ENCODE data around the gene XYLT1.
A peak's percentile ranks its signal among the peaks of the same experiment; 100 is the strongest.

Gene XYLT1

GRCh38 chr16:17070882-17071592, 399.7 kb downstream of the XYLT1 start:
- peak; percentile 85 for DNase-seq

- DNase-seq = no peak
Measured at GRCh38 chr16:17069681-17070080, 401.1 kb downstream of the XYLT1 start.

- no peak for DNase-seq
Measured at GRCh38 chr16:17068524-17068923, 402.2 kb downstream of the XYLT1 start.

GRCh38 chr16:17067882-17068281, 402.9 kb downstream of the XYLT1 start:
- DNase-seq = no peak

- no peak for DNase-seq
Measured at GRCh38 chr16:17063201-17064139, 407.3 kb downstream of the XYLT1 start.

GRCh38 chr16:17062676-17063075, 408.1 kb downstream of the XYLT1 start:
- no peak for DNase-seq

DNA sequence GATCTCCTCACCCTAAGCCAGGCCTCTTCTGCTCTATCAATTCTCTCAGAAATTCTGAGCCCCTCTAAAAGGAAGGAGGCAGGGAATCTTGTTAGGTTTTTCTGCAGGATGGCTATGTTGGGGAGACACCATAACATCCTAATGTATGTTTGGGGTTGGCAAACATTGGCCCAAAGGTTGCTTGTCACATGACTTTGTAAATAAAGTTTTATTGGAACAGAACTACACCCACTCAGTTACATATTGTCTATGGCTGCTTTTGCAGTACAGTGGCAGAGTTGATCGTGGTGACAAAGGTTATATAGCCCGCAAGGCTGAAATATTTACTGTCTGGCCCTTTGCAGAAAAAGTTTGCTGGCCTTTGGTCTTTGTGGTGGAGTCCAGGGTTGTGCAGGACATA, 409.4 kb downstream of the XYLT1 start:
- no peak for DNase-seq

DNA sequence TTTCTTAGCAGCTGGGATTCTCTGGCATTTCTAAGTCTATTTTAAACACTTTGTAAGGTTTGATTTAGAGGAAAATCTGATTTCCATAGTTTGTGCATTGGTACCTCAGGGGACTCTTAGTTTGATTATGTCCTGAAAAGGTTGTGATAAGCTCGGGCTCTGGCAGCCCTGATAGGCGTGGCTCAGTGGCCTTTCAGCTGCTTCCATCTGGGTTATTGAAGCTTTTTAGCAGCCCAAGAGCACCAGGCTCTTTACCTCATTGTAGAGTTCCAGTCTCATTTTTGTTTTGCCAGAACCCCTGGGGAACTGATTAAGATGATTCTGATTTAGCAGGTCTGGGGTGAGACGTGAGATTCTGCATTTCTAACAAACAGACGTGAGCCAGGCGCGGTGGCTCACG, 412.3 kb downstream of the XYLT1 start:
- DNase-seq = no peak

- DNase-seq = no peak
Measured at GRCh38 chr16:17056666-17057065, 414.1 kb downstream of the XYLT1 start.

DNA sequence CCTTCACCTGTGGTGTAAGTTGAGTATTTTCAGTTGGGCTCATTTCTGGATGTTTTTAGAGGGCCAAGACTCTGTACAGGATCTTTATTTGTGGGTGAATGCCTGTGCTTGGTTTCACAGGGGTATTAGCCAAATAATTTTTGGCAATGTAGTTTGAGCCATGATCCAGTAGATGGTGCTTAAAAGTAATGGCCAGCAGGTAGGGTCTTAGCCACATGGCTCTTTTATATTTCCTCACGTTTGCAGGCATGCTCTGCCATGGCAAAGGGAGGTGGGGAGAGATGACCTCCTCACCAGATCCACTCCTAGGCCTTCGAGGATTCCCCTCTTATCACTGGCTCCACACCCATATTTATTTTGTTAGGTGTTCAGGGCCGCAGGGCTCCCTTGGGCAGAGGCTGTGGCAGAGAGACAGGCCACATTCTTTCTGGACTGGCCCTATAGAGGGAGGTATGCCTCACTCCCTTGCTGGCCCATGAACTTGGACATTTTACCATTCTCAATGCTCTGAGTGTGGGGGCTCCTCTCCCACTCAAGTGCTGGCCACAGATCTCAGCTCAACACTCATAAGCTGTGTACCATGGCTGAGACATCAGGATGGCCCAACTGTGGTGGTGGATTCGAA, 417.1 kb downstream of the XYLT1 start:
- no peak for DNase-seq

Data from activated CD8-positive, alpha-beta memory T cell treated with anti-CD3 and anti-CD28 coated beads for 24 hours (primary cell).